GM21515 (cell line): ENCODE data around the gene CCDC51.
"Not testable (repeated sequence)": the region's sequence is repeated elsewhere in the genome, so short reads cannot be mapped to it uniquely, and the experiment has no call there.

ENCODE experiments used
- ATAC-seq: cut with Tn5 transposase; IDR thresholded peaks from one replicate; pipeline ENCODE4 v1.9.1; 2021; ENCODE audit not compliant: unreplicated experiment

CCDC51 gene, protein sequence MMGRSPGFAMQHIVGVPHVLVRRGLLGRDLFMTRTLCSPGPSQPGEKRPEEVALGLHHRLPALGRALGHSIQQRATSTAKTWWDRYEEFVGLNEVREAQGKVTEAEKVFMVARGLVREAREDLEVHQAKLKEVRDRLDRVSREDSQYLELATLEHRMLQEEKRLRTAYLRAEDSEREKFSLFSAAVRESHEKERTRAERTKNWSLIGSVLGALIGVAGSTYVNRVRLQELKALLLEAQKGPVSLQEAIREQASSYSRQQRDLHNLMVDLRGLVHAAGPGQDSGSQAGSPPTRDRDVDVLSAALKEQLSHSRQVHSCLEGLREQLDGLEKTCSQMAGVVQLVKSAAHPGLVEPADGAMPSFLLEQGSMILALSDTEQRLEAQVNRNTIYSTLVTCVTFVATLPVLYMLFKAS

DNA sequence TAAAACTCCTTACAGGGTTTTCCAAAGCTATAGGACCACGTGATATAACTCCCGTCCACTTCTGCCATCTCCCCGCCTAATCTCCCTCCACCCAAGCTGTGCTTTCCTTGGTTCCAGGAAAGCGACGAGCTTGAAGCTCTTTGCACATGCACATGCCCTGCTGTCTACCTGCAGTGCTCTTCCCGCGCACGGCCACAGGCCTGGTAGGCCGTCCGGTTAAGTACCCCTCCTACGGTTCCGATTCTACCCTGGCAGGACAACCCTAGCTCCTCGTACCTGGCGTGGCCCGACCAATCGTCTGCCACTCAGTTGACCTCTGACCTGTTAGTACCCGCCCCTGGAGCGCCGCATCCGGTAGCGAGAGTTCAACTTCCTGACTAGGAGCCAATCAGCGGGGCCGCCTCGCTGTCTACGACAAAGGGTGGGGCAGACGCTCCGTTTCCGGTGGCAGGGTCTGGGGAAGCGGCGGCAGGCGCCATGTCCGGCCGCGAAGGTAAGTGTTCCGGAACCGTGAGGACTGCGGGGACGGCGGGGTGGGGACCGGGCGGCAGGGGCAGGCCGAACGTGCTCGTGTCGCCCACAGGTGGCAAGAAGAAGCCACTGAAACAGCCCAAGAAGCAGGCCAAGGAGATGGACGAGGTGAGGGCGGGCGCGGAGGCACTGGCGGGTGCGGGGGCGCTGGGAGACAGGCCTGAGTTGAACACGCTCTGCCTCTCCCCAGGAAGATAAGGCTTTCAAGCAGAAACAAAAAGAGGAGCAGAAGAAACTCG, at the start of gene CCDC51, which contains the start of gene TMA7:
TSS of gene CCDC51 (minus strand) at position 300 of the 770 bp plus-strand sequence. CDS start 4,991 bp downstream, outside the sequence.
TSS of gene TMA7 (plus strand) at position 438 of the 770 bp plus-strand sequence. CDS start at position 478, 40 bp downstream.
- peak; percentile 92 for ATAC-seq

DNA sequence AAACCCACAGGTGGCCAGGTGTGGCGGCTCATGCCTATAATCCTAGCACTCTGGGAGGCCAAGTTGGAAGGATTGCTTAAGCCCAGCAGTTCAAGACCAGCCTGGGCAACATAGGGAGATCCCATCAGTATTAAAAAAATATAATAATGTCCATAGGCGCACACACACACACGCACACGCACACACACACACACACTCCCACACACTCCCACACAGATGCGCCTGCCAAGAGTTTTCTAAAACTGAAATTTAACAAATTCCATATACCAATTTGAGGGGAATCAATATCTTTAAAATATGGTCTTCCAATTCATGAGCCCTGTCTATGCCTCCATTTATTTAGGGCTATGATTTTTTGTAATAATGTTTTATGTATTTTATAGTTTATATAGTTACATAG, 47.0 kb upstream of the CCDC51 start:
- no peak for ATAC-seq

DNA sequence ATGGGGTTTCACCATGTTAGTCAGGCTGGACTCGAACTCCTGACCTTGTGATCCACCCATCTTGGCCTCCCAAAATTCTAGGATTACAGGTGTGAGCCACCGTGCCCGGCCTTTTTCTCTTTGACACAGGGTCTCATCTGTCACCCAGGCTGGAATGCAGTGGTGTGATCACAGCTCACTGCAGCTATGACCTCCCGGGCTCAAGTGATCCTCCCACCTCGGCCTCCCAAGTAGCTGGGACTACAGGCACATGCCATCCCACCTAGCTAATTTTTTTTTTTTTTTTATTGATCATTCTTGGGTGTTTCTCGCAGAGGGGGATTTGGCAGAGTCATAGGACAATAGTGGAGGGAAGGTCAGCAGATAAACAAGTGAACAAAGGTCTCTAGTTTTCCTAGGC, 42.9 kb upstream of the CCDC51 start:
- ATAC-seq, result not testable (repeated sequence)

GRCh38 chr3:48480891-48481290, 41.0 kb upstream of the CCDC51 start:
- ATAC-seq, result not testable (repeated sequence)

- ATAC-seq, result no peak
Observed at GRCh38 chr3:48478626-48479555, 39.0 kb upstream of the CCDC51 start.

DNA sequence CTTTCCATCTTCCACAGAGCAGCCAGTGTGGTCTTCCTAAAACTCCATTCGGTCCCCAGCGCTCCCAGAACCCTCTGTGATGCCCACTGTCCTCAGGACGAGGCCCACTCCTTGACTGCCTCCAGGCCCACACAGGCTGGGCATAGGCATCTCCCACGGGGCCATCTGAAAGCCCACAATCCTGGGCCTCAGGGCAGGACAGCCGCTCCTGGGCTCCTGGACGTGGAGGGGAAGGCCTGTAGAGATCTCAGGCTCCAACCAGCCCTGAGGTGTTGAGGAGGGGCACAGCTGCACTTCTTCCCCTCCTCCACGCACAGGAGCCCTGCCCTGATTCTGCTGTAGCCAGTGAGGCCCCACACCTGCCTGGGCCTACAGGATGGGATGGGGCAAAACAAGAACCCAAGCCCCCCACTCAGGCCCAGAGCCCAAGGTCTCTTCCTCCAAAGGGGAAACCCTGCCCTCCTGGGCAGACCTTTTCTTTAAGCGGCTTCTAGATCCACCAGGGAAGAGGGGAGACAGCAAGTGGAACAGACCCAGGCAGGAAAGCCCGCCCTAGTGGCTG, 38.1 kb upstream of the CCDC51 start:
- ATAC-seq, result no peak

GRCh38 chr3:48476426-48477053, 36.6 kb upstream of the CCDC51 start:
- no peak for ATAC-seq

DNA sequence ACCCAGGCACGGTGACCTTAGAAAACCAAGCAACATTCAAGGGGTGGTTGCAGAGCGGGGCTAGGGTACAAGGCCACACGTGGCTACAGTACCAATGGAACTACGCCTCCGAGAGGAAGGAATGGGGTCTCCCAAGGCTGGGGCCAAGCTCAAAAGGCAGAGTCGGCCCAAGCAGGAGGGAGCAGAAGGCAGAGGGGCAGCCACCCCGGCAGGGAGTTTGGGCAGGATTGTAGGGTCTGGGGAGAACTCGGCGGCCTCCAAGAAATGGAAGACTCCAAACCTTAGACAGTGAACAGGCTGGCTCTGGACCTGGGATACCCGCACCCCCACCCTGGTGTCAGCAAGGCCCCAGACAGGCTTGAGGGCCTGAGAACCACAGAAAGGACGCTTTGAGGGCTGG, 35.3 kb upstream of the CCDC51 start:
- no peak for ATAC-seq

GRCh38 chr3:48474619-48475018, 34.7 kb upstream of the CCDC51 start:
- ATAC-seq, result no peak

- ATAC-seq, result not testable (repeated sequence)
Observed at GRCh38 chr3:48474031-48474430, 34.1 kb upstream of the CCDC51 start.

GRCh38 chr3:48473617-48473952, 33.7 kb upstream of the CCDC51 start:
- no peak for ATAC-seq

- peak; percentile 66 for ATAC-seq
Observed at GRCh38 chr3:48472923-48473616, 33.2 kb upstream of the CCDC51 start.

DNA sequence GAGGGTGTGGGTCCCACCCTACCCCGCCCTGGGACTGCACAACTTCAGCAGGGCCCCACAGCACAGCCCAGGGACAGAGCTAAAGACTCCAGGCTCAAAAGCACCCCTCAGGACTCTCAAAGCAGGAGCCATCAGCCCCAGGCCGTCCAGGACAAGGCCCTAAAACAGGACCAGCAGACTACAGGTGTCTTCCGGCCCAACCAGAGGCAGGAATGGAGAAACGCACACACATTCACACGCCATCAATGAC, 32.7 kb upstream of the CCDC51 start:
- peak; percentile 12 for ATAC-seq

DNA sequence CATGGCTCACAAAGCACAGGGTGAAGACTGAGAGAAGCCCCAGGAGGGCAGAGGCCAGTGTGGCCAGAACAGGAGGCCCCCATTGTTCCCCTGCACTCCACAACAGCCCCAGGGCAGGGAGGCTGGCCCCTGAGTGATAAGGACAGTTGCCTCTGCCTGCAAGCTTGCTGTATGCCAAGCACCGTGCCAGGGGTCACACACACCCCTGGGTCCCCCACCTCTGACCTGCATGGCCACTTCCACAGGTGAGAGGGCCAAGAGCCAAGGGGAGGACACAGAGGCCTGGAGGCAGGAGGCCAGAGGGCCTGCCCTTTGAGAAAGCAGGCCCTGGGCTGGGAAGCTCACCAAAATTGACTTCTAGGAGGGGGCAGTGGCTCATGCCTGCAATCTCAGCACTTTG, 30.4 kb upstream of the CCDC51 start:
- no peak for ATAC-seq

- no peak for ATAC-seq
Observed at GRCh38 chr3:48469046-48469915, 29.4 kb upstream of the CCDC51 start.

- no peak for ATAC-seq
Observed at GRCh38 chr3:48468329-48468731, 28.4 kb upstream of the CCDC51 start.

- ATAC-seq, result no peak
Observed at GRCh38 chr3:48467473-48468267, 27.8 kb upstream of the CCDC51 start.

- ATAC-seq, result no peak
Observed at GRCh38 chr3:48467110-48467454, 27.2 kb upstream of the CCDC51 start.
